GM19099 (cell line): ENCODE data around the gene GPRC5B.

Experiments
- POLR2A ChIP-seq: IDR thresholded peaks from 3 replicates; pipeline ENCODE4 v1.6.1; 2011; ENCODE audit warnings: low read depth; ENCODE audit not compliant: insufficient read length; ENCODE audit errors: extremely low read depth

Gene GPRC5B

GRCh38 chr16:19831678-19832077 lies 53.0 kb downstream of the GPRC5B start:
- no peak for TF ChIP-seq POLR2A

DNA sequence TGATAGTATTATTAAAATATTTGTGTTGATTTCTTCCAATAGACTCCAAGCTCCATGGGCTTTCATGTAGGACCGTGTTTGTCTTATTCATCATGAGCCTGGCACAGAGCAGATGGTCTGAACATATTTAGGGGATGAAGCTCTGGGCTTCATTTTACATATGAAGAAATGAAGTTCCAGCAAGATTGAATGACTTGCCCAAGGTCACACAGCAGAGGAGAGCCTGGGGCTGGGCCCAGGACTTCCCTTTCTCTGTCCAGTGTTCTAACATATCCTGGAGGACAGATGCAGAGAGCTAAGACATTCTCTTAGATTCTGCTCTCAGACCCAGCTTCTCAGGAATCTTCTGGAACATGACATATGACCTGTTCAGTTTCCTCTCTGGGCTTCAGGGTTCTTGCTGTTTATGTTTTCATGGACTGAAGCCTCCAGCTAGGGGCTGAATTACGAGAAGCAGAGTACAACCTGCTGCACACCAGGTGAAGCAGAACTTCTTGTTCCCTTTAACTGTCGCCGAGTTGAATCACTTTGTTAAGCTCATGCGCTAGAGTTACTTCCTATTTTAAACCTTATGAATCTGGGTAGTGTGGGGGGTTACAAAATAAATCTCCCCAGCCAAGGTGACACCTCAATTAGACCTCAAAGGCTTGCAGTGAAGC lies 53.6 kb downstream of the GPRC5B start:
- TF ChIP-seq POLR2A, result no peak

DNA sequence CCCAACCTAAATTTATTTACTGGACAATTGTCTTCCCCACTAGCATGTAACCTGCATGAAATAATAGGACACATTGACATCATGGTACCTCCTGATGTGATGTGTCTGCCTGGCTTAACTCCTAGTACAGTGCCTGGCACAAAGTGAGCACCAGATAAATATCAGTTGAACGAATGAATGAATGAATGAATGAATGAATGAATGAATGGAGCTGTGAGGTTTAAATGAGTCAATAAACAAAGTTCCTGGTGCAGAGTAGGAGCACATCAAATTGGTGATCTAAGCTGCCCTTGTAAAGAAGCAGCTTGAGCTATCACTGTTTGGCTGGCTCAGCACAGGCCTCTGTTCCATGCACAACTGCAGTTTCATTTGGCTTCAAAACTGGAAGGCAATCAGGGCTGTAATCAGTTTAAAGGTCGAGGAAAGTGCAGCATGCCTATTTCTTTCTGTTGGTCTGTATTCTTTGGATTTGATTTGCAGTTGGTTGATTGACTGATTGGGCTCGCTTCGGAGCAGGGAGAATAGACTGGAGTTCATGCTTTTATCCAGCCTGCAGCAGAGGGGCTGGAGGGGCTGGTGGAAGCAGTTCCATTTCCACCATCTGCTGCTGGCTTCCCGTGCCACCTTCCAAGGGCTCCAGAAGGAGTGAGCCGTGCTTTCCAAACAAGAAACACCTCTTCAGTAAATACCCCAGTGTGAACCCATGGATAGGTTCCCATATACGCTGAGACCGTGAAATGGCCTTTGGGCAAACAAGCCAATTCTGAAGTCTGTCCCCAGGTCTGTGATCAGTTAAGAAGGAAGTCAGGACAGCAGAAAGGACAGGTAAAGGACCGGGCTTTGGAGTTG lies 54.6 kb downstream of the GPRC5B start:
- TF ChIP-seq POLR2A, result no peak

- TF ChIP-seq POLR2A, result no peak
Observed at GRCh38 chr16:19824216-19824615, 60.4 kb downstream of the GPRC5B start.

DNA sequence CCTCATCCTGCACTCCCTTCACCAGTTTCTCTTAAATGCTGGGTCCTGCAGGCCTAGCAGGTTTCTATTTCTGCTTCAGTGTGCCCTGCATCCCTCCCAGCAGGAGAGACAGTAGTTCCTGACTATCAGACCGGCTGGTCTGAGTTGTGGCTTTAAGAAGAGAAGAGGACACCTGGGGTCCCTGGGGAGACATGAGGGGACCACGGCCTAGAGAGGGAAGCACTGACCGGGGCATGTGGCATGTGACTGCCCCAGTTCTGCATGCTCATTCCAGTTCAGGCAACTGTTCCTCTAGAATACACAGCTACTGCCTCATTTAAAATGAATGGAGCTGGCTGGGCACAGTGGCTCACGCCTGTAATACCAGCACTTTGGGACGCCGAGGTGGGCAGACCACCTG lies 61.3 kb downstream of the GPRC5B start:
- no peak for TF ChIP-seq POLR2A

DNA sequence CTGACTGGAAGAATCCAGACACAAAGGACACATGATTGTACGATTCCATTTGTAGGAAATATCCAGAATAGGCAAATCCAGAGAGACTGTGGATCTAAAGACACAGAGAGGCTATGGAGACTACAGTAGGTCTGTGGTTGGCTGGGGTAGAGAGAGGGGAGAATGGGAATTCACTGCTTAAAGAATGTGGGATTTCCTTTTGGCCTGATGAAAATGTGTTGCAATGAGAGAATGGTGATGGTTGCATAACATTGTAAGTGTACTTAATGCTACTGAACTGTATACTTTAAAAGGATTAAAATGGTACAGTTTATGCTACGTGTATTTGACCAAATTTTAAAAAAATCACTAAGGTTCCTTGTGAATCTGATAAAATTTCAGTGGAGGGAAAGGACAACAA lies 62.1 kb downstream of the GPRC5B start:
- no peak for TF ChIP-seq POLR2A

DNA sequence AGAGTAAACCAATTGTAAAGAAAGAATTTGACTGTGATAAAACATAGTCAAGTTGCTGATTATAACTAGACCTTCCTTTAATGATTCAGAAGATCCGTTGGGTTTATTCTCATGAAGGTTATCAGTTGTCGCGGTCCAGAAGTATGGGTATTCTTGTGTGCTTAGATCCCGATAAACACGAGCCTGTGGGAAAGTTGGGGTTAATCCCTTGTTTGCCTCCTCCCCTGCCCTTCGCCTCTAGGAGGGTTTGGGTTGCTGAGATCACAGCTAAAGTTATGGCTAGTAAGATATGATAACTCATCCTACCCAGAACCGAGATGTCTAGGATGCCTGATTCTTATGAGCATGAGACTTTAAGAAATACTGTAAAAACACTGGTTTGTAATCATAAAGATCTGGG lies 66.8 kb downstream of the GPRC5B start:
- no peak for TF ChIP-seq POLR2A

GRCh38 chr16:19817122-19817521 lies 67.5 kb downstream of the GPRC5B start:
- TF ChIP-seq POLR2A, result no peak

DNA sequence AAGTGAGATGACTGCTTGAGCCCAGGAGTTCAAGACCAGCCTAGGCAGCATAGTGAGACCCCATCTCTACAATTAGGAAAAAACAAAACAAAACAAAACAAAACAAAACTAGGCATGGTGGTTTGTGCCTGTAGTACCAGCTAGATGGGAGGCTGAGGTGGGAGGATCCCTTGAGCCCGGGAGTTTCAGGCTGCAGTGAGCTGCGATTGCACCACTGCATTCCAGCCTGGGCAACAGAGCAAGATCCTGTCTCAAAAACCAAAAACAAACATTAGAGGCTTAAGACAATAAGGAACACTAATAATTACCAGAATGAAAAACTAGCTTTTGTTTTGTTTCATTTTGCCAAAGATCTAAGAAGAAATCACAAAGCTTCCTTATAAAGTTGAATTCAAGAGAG lies 69.2 kb downstream of the GPRC5B start:
- no peak for TF ChIP-seq POLR2A

DNA sequence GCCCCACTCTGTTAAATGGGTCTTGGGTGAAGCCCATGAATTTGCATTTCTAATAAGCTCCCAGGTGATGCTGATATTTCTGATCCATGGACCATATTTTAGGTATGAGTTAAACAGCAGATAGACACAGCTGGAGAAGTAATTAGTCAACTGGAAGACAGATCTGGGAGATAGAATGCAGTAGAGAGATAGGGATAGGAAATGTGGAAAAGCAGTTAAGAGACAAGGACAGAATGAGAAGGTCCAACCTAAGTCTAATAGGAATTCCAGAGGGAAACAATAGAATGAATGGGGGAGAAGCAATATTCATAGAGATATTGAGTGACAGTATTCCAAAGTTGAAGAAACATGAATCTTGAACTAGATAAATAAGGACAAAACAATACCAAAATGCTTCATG lies 71.7 kb downstream of the GPRC5B start:
- TF ChIP-seq POLR2A, result no peak

GRCh38 chr16:19810817-19811731 lies 73.6 kb downstream of the GPRC5B start:
- TF ChIP-seq POLR2A, result no peak

DNA sequence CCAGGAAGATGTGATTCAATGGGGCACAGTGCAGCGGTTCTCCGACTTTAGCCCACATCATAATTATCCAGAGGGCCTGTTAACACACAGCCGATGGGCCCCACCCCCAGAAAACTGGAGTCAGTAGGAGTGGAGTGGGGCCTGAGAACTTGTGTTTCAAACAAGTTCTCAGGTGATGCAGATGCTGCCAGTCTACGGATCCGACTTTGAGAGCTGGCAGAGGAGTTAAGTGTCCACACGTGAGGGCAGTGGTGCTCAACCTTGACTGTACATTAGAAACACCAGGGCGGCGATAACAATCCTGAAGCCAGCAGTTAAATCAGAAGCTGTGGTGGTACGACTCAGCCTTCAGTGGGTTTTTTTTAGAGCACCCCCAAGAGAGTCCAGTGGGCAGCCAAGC lies 75.0 kb downstream of the GPRC5B start:
- no peak for TF ChIP-seq POLR2A

GRCh38 chr16:19809121-19809635 lies 75.5 kb downstream of the GPRC5B start:
- no peak for TF ChIP-seq POLR2A

DNA sequence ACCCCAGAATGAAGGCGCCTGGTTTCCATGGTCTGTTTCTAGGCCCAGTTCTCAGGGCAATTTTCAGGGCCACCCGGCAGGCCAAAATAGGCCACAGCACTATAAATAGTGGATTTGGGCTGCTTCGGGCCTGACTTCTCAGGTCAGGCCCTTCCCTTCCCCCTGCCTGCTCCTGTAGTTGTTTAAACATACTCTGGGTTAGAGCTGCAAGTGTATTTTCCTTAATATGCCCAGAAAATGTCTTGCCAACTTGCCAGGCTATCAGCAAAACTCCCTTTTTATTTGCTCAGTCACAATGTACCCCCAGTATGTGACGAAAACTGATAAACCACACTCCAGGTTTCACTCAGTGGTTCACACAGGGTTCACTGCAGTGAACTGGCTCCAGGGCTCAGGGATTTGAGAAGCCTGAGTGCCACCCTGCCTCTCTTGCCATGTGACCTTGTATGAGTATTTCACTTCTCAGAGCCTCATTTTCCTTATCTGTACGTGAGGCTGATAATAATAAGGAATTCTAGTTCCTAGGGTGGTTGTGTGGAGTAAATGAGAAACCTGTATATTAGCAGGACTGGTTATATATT lies 76.5 kb downstream of the GPRC5B start:
- no peak for TF ChIP-seq POLR2A
